GM23338 (cell line): ENCODE measurements around the gene PNLIPRP3.

Experiments
- EZH2 ChIP-seq: fragments of 200-600 bp; sonication (generic); IDR thresholded peaks from one replicate; pipeline ENCODE4 v1.8.0; 2017; ENCODE audit warnings: antibody characterized with exemption, mild to moderate bottlenecking, low read depth; ENCODE audit not compliant: unreplicated experiment
- EZH2phosphoT487 ChIP-seq: fragments of 200-600 bp; sonication (generic); IDR thresholded peaks from one replicate; pipeline ENCODE4 v1.8.1; 2018; ENCODE audit warnings: antibody characterized with exemption; ENCODE audit not compliant: unreplicated experiment
- JUNB ChIP-seq: IDR thresholded peaks from one replicate; pipeline ENCODE4 v1.6.1; 2016; ENCODE audit warnings: antibody characterized with exemption; ENCODE audit not compliant: unreplicated experiment
- NANOG ChIP-seq: IDR thresholded peaks from 2 replicates; pipeline ENCODE4 v1.6.1; 2016; ENCODE audit warnings: antibody characterized with exemption, borderline replicate concordance
- POLR2AphosphoS5 ChIP-seq: IDR thresholded peaks from 2 replicates; pipeline ENCODE4 v1.6.1; 2016; ENCODE audit warnings: antibody characterized with exemption, low read depth
- TF ChIP-seq, protein P1 (sequence below), 2 experiments: fragments of 200-600 bp in 1 of 2; sonication (generic) in 1 of 2; conservative IDR thresholded peaks; 2 replicates each; pipeline versions ENCODE4 v1.5.1 to v1.6.1; 2016 to 2017; ENCODE audit warnings: antibody characterized with exemption in 2 of 2, low read depth in 2 of 2, mild to moderate bottlenecking in 2 of 2, moderate library complexity in 1 of 2

DNA sequence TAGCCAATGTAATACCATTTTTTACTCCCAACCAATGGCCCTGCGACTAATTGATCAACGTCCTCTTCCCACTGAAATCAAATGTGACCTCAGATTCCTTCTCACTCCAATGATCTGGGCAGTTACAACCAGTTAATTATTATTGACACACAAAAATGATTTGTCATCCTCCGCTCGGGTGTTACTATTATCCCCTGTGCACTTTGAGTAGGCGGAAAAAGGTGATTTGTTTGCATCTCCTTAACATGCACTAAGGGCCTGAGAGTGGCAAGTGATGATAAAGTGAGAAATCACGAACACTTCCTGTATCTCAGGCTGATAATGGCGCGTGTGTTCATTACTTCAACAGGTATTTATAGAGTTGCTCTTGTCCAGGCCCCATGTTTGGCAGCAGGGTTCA, 77.1 kb downstream of the PNLIPRP3 start:
- TF ChIP-seq, protein P1, sequence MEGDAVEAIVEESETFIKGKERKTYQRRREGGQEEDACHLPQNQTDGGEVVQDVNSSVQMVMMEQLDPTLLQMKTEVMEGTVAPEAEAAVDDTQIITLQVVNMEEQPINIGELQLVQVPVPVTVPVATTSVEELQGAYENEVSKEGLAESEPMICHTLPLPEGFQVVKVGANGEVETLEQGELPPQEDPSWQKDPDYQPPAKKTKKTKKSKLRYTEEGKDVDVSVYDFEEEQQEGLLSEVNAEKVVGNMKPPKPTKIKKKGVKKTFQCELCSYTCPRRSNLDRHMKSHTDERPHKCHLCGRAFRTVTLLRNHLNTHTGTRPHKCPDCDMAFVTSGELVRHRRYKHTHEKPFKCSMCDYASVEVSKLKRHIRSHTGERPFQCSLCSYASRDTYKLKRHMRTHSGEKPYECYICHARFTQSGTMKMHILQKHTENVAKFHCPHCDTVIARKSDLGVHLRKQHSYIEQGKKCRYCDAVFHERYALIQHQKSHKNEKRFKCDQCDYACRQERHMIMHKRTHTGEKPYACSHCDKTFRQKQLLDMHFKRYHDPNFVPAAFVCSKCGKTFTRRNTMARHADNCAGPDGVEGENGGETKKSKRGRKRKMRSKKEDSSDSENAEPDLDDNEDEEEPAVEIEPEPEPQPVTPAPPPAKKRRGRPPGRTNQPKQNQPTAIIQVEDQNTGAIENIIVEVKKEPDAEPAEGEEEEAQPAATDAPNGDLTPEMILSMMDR (conservative IDR thresholded peaks at IDR 0.05; ENCODE audit: low read depth in 2 of 2) = no peak
- TF ChIP-seq POLR2AphosphoS5 (no peak), EZH2 (no peak), JUNB (no peak), EZH2phosphoT487 (no peak), NANOG (no peak)
